OCI-M2 (cell line): Measurements from ENCODE around the gene MDP1.

Experiments
- DNase-seq: peaks from one replicate; lab custom pipeline; 2025; ENCODE audit not compliant: unreplicated experiment; lab: John Stamatoyannopoulos, UW

The MDP1 gene

DNA sequence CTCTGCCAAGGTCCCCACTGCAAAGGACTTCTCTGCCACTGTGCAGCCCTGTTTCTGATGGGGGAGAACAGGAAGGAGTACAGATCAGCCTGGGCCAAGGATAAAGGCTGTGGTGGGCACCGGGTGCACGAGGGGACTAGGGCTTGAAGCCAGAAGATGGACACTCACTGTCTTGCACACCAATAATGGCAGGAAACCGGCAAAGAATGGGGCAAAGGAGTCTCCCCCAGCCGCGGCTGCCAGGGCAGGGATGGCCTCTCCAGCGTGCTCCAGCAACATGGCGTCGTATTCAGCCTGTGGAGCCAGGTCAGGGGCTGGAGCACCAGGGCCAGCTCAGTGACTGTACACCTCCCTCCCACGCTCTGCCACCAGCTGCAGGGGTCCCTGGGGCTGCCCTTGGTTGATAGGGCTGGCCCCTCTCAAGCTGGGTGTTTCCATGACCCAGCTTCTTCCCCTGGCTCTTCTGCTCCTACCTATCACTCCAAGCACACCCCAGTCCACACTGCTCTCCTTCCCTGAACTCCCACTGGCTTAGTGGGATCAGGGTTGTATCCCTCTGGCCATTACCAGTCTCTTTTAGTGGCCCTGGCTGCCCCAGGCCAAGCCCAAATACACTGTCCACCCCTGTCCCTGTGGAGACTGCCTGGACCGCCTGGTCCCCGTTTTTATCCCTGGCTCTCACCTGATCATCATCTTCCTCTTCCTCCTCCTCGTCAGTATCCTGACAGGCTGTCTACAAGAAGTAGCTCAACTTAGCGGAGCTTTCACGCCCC, 33.6 kb downstream of the MDP1 start:
- DNase-seq: no peak

DNA sequence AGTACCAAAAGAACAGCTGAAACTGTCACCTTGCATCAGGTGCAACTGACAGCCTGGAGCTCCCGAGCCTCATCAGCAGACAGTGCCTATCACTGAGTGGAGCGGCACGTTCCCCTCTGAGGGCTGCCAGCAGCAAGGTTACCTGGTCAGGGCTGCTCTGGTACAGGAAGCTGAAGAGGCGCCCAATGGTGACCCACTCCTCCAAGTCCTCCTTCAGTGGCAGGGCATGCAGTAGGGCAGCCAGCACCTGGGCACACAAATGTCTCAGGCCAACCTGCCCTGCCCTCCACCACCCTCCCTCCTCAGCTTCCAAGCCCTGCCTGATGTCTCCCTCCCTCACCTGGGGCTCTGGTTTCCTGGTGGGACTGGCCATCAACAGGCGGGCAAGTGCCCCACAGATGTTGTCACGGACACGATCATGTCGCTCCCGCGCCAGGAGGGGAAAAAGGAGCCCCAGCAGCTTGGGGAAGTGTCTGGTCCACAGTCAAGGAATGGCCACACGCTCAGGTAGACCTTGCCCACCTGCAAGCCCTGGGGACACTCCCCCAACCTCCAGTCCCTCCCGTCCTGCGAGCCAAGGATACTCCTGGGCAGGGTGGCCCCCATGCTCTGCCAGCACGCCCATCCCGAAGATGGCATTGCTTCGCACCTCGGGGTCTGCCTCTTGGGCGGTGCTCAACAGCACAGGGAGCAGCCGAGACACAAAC, 34.3 kb downstream of the MDP1 start:
- DNase-seq: no peak

DNA sequence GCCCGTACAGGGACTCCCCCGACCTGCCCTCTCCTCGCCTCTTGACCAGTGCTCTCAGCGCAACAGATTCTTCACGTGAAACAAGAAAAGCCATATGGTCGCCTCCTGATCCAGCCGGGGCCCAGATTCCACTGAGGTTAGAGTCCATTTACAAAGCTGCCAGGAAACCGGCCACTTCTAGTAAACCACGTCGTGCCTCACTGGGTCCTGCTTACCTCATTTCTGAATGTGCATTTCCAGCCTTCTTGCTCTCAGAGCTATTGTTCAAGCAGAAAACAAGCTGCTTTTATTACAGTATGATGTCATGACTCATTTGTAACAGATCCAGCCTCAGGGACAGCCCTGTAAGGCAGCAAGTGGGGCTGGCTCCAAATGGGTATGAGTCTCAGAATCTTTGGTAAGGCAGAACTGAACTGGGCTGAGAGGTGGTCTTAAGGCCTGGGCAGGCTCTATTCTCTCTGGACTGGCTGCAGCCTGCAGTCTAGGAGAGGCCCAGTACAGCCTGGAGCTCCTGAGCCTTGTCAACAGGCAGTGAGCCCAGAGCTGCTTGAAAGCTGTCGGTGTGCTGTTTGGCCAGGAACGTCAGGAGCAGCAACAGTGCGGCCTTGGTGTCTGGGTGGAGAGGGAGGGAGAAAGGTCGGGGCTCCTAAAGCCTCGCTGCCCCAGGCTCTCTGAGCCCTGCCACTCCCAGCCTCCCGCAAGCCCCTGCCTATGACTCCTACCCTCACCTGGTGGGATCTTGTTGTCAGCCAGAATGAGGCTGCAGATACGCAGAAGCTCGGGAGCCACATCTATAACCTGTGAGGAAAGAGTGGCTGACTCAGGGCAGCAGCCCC, 35.7 kb downstream of the MDP1 start:
- DNase-seq: no peak

DNA sequence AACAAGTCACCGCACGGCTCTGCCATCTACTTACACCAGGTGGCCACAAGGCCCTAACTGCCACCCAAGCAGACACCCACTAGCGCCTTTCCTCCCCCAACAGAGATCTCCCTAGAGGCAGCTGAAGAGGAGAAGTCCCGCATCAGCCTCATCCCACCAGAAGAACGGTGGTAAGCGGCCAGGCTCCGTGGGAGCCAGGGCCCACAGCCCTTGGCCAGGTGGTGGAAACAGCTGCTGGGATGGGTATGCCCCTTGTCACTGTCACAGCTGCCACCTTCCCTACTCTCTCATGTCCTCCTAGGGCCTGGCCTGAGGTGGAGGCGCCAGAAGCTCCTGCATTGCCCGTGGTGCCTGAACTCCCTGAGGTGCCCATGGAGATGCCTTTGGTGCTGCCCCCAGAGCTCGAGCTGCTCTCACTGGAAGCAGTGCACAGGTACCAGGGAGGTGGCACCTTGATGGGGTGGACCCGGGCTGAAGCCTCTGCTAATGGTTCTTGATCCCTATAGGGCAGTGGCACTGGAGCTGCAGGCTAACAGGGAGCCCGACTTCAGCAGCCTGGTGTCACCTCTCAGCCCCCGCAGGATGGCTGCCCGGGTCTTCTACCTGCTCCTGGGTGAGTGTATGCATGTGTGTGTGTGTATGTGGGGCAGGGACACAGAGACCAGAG, 36.4 kb downstream of the MDP1 start:
- no peak for DNase-seq

DNA sequence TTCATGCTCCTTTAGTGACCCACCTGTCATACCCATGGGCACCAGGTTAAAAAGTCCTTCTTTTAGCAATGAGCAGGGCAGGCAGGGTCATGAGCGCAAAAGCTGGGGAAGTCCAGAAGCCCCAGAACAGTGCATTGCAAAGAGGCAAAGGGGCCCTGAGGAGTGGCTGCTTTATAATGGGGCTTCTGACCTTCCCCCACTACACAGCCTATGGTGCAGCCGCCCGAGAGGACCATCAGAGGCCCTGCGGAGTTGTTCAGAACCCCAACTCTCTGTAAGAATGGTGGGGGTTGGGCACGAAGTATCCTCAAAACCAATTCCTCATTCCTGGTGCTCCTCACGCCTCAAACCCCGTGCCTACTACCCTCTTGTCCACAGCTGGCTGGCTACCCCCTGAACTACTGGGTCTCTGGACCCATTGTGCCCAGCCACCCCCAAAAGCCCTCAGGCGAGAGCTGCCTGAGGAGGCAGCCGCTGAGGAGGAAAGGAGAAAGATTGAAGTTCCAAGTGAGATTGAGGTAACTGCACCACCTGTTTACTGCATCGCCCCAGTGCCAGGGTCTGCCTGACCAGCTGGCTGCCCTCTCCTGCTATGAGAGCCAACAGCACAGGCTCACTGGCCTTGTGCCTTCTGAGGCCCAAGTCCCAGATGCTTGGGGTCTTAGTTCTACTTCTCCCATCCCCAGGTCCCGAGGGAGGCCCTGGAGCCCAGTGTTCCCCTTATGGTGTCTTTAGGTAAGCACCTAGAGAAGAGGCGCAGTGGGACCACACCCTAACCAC, 37.3 kb downstream of the MDP1 start:
- DNase-seq: no peak

DNA sequence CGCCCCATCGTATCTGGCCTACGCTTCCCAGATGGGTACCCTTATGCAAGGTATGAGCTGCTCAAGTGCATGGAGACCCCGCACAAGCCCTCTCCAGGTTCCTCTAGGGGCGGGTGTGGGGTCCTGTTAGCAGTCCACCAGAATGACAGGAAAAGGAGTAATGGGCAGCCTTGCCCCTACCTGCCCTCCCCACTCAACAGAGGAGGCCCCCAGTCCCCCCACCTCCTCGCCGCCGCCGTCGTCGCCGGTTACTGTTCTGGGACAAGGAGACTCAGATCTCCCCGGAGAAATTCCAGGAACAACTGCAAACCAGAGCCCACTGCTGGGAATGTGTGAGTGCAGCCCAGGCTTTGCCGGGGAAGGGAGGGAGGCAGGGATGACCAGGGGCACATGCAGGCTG, 38.0 kb downstream of the MDP1 start:
- no peak for DNase-seq

DNA sequence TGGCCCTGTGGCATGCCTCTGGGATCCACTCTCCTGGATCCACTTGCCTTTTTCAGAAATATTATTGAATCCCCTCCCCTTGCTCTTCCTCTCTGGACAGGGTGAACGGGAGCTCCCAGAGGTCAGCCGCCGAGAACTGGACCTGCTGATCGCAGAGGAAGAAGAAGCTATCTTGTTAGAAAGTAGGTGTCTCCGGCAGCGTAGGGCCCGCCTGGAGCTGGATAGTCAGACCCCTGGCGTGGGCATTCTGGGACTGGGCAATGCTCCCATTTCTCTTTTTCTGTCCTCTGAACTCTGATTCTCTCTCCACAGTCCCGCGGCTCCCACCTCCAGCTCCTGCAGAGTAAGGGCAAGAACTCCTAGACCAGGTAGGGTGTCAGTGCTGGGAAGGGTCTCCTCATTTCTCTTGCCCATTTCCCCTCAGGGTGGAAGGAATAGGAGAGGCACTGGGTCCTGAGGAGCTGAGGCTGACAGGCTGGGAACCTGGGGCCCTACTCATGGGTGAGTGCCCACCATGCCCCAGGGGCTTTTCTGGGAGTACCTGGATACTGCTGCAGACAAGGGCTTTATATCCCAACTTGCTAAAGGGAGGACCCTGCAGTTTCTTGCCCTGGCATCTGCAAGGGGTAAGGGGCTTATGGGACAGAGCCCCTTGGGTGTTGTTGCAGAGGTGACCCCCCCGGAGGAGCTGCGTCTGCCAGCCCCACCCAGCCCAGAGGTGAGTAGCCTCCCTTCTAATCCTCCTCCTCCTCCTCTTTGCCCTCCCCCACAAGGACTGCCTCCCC, 38.6 kb downstream of the MDP1 start:
- no peak for DNase-seq

DNA sequence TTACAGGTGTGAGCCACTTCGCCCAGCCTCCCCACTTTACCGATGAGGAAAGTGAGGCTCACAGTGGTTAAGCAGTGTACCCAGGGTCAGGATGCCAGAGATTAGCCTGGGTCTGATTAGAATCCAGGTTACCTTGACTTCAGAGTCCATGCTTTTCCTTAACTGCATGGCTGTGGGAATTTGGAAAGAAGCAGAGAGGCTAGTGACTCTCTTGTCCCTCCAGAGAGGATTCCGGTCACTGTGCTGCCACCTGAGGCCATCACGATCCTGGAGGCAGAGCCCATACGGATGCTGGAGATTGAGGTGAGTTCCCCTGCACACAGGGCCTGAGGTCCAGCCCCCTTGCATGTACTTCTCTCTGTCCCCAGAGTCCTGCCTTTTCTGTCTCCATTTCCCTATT, 39.3 kb downstream of the MDP1 start:
- no peak for DNase-seq

DNA sequence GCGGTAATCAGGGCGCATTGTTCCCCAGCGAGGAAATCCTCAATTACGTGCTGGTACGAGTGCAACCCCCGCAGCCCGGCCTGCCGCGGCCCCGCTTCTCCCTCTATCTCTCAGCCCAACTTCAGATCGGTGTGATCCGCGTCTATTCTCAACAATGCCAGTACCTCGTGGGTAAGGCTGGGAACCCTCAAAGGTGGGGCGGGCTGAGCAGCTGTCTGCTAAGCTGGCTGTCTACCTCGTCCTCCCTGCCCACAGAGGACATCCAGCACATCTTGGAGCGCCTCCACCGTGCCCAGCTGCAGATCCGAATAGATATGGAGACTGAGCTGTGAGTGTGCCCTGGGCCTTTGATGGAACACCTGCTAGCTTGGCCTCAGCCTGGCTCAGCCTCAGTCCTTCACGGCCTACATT, 43.0 kb downstream of the MDP1 start:
- DNase-seq: no peak

DNA sequence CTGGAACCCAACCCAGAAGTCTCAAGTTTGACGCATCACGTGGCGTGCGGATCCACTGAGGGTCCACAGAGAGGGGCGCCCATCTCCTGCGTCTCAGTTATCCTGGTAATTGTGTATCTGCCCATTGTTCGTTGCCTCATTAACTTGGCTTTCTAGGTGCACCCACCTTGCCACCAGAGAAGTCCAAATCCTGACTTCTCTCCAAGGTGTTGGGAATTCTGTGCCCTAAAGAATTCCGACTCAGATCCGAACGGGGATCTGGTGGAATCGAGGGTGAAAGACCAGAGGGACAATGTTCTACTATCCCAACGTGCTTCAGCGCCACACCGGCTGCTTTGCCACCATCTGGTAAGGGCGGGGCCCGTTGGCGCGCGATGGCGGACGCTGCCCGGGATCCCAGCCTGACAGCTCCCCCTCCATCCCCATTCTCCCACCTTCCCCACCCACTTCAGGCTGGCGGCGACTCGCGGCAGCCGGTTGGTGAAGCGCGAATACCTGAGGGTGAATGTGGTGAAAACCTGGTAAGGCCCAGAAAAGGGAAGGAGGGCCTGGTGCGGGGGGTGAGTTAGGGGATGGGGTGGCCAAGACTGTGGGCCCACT, 43.5 kb downstream of the MDP1 start:
- DNase-seq: no peak

DNA sequence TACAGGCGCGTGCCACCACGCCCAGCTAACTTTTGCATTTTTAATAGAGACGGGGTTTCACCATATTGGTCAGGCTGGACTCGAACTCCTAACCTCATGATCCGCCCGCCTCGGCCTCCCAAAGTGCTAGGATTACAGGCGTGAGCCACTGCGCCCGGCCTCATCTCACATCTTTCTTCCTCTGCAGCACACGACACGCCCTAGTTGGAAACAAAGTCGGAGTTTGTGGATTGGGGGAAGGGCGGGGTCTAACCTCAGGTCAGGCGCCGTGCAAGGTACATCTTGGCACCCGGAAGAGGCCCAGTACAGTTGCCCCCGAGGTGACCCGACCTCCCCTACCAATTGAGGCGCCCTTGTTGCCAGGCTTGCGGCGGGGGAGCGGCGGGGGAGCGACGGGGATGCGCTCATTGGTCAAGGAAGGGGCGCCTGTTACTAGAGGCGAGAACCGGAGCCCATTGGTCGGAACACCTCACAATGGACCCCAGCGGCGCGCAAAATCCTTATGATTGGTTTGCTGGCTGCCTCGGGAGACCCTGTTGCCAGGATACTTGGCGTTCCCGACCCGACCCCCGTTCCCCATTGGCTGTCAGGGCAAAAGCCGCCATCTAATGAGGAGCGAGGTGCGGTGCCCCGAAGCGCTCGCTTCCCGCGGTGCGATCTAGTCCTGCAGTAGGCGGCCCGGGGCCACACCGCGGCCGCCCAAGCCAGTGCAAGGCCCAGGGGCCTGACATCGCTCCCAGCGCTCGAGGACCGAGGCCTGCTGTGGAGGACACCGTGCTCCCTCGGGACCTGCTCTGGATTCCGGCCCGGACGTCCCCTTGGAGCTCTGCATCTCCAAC, 44.2 kb downstream of the MDP1 start, which contains the start of gene REC8:
REC8 (plus strand) TSS at position 659 of the 839 bp plus-strand sequence. CDS start 473 bp downstream, outside the sequence.
- no peak for DNase-seq

DNA sequence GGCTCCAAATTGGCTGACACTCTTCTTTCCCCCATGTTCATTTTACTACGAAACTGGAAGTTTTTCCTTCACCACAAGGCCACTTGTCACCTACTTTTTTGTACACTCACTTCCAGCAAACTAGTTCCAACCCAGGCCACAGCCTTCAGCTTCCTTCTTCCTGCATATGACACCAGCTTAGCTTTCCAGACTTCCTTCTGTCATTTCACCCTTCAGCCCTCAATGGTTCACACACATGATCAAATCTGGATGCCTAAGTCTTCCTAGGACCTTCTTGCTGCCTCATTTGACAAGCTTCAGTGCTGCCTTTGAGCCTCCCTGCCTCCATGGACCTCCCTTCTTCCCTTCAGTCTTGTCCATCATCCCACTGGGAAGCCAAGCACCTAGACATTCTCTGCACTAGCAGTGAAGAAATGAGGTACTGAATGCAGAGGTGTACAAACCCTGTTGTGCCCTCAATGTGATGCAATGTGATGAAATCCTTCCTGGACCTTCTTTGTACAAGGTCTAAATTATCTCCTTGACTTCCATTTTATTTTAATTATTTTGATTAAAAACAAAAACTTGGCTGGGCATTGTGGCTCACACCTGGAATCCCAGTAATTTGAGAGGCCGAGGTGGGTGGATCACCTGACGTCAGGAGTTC, 48.3 kb downstream of the MDP1 start:
- no peak for DNase-seq

DNA sequence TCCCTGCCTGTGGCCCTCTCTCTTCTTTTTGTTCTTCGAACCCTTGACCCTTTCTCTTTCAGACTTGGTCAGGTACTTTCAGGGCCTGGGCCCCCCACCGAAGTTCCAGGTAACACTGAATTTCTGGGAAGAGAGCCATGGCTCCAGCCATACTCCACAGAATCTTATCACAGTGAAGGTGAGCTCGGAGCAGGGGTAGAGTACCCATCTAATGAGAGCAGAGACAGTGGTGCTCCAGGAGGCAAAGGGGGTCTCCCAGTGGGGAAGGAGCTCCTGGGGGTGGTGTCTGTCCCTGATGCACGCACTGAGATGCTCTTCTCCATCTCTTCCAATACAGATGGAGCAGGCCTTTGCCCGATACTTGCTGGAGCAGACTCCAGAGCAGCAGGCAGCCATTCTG, 50.1 kb downstream of the MDP1 start:
- no peak for DNase-seq

DNA sequence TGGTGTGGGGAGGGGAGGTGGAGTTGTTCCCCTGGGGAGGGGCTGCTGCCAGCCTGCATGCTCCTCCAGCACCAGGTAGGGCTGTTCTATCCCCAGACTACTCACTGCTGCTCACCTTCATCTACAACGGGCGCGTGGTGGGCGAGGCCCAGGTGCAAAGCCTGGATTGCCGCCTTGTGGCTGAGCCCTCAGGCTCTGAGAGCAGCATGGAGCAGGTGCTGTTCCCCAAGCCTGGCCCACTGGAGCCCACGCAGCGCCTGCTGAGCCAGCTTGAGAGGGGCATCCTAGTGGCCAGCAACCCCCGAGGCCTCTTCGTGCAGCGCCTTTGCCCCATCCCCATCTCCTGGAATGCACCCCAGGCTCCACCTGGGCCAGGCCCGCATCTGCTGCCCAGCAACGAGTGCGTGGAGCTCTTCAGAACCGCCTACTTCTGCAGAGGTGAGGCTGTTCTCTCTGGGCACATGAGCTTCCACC, 51.3 kb downstream of the MDP1 start:
- DNase-seq: no peak
